Activated gamma-delta T cell treated with Interleukin-2 at 50 U/mL for 16 hours (primary cell): ENCODE results near the gene ZBTB49.

Experiments
- DNase-seq: peaks from one replicate; pipeline ENCODE4 v3.0.0-alpha.2; 2020

The ZBTB49 gene

GRCh38 chr4:4281787-4282186 is 8.3 kb upstream of the ZBTB49 start:
- DNase-seq = no peak

GRCh38 chr4:4284827-4285618 is 5.0 kb upstream of the ZBTB49 start:
- DNase-seq = no peak

DNA sequence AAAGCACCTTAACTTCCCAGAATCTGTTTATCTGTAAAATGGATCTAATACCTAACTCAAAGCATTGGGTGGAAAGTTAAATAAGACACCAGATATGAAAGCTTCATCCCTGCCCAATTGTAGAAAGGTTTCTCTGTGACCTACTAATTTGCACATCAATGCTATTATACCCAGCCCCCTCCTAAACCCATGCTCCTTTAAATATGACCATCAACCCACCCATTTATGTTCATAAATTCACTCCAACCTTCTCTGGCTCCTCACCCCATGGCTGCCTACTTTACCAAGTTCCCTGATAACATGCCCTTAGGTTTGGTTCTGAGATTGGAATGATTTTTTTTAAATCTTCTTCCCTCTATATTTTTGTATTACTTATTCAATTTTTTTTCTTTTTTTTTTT is 2.0 kb upstream of the ZBTB49 start:
- no peak for DNase-seq

- no peak for DNase-seq
Observed at GRCh38 chr4:4289055-4289454, 996 bp upstream of the ZBTB49 start.

GRCh38 chr4:4289597-4289940 is 482 bp upstream of the ZBTB49 start:
- DNase-seq = no peak

GRCh38 chr4:4293279-4293678 is 3.2 kb downstream of the ZBTB49 start:
- no peak for DNase-seq

DNA sequence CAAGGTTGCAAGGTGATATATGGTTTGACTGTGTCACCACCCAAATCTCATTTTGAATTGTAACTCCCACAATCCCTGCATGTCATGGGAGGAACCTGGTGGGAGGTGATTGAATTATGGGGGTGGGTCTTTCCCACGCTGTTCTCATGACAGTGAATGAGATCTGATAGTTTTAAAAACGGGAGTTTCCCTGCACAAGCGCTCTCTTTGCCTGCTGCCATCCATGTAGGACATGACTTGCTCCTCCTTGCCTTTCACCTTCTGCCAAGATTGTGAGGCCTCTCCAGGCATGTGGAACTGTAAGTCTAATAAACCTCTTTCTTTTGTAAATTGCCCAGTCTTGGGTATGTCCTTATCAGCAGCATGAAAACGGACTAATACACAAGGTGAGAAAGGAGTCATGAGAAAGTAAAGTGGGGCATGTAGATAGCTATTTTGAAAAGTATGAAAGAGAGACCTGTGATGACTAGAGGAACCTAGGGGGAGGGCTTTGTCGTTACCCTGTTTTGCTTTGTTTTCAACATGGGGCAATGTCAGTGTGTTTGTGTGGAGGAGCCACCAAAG is 6.3 kb downstream of the ZBTB49 start:
- DNase-seq = no peak

DNA sequence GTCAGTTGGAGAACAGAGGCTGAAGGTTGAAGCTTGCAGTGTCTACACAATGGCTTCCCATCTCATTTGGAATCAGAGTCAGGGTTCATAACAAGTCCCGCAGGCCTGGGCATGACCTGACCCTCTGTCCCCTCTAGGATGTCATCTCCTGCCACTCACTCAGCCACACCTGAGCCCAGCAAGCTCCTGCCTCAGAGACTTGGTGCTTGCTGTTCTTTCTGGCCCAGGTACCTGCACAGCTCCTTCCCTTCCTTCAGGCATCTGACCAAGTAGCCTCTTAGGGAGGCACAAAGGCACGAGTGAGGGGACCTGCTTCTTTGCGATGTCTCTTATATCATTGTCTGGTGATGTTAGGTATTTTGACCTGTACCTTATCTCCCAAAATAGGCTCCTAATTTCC is 9.0 kb downstream of the ZBTB49 start:
- DNase-seq = no peak

DNA sequence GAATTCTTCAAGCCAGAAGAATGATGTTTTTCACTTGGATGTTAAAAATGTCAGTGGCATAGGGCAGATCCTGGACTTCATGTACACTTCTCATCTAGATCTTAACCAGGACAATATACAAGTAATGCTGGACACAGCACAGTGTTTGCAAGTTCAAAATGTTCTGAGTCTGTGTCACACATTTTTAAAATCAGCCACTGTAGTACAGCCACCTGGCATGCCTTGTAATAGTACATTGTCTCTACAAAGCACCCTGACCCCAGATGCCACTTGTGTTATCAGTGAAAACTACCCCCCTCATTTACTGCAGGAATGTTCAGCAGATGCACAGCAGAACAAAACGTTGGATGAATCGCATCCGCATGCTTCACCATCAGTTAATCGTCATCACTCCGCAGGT is 11.9 kb downstream of the ZBTB49 start:
- DNase-seq = no peak

DNA sequence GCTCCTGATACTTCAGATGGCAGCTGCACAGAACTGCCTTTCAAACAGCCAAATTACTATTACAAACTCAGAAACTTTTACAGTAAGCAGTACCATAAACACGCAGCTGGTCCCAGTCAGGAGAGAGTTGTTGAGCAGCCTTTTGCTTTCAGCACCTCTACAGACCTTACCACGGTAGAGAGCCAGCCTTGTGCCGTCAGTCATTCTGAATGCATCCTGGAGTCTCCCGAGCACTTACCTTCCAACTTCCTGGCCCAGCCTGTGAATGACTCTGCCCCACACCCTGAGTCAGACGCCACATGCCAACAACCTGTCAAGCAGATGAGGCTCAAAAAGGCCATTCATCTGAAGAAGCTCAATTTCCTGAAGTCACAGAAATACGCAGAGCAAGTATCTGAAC is 12.4 kb downstream of the ZBTB49 start:
- DNase-seq = no peak

GRCh38 chr4:4306920-4307319 is 16.9 kb downstream of the ZBTB49 start:
- no peak for DNase-seq

DNA sequence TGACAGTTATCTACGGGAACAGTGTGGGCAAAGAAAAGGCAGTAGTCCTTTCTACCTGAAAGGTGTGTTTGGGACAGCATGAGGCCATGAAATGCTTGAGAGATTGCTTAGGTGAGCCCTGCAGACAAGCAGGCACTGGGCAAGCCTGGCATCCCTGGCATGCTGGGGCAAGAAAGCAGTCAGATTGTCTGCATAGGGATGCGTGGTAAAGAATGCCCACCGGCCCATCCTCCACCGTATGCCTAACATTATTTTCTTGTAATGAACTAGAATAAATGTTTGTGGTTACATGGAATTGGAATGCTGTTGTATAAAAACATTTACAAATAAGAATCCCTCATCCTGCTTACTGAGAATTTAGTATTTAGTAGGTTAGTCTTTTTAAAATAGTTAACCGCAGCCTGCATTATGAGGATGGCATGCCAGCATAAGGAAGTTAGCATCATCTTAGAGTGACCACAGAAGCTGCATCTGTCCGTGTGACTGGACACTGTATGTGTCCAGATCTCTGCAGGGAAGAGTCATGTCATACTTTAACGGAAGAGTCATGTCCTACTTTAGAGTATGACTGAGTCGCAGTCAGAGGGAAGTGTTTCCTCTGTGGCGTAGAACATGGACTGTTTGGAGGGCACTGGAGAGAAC is 18.9 kb downstream of the ZBTB49 start:
- DNase-seq = no peak

- DNase-seq = no peak
Observed at GRCh38 chr4:4311193-4311592, 21.1 kb downstream of the ZBTB49 start.

DNA sequence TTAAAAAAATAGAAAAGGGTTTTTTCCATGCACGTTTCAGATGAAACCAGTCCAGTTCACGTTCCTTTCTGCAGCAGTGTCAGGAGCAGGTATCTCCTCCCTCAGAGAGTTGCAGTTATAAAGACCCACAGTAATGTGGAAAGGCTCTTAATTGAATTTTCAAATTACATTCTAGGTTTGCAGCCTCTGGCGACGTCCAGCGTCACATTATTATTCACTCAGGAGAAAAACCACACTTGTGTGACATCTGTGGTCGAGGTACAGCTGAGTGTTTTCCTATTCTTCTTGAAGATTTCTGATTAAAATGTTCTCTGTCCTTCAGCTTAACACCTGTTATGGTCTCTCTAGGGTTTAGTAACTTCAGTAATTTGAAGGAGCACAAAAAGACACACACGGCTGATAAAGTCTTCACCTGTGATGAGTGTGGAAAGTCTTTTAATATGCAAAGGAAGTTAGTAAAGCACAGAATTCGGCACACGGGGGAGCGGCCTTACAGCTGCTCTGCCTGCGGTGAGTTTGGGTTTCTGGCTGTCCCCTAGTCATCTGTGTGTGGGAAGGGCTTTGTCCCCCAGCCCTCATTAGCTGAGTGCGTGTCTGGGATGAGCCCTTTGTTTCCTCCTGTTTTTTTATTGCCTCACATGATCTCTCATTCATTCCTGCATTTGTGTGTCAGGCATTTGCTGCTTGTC is 25.6 kb downstream of the ZBTB49 start:
- no peak for DNase-seq

GRCh38 chr4:4316150-4316495 is 26.1 kb downstream of the ZBTB49 start:
- no peak for DNase-seq

DNA sequence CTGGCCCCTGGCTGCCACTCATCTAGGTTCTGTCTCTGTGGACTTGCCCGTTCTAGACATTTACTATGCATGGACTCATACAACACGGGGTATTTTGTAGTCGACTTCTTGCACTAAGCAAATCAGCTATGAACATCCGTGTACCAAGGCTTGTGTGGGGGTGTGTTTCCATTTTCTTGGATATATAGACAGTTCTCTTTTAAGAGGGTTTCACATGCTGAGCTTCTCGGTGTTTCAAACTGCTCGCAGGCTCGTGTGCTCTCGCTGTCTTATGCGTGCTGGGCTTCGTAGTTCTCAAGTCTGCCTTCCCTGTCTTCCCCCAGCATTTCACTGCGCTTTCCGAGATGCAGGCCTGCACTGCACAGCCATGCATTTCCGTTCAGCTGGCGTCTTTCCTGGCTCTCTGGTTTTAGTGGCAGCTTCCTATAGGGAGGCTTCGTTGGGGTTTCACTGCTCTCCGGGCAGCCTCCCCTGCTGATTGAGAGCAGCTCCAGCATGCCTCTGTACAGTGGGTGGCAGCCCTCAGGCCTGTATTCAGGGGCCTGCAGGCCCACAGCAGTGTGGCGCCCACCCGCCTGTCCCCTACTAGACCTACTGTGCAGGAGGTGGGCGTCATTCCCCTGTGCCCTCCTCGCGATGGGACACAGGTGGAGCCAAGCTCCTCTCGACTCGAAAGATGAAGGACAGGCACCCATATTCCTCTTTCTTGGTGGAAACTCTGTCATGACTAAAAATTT is 27.6 kb downstream of the ZBTB49 start:
- no peak for DNase-seq

DNA sequence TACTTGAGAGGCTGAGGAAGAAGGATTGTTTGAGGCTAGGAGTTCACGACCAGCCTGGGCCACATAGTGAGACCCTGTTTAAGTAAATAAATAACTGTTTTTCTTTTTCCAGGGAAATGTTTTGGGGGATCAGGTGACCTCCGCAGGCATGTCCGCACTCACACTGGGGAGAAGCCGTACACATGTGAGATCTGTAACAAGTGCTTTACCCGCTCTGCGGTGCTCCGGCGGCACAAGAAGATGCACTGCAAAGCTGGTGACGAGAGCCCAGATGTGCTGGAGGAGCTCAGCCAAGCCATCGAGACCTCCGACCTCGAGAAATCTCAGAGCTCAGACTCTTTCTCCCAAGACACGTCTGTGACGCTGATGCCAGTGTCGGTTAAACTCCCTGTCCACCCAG is 30.5 kb downstream of the ZBTB49 start:
- DNase-seq = no peak

- DNase-seq = no peak
Observed at GRCh38 chr4:4320951-4321714, 31.1 kb downstream of the ZBTB49 start.

DNA sequence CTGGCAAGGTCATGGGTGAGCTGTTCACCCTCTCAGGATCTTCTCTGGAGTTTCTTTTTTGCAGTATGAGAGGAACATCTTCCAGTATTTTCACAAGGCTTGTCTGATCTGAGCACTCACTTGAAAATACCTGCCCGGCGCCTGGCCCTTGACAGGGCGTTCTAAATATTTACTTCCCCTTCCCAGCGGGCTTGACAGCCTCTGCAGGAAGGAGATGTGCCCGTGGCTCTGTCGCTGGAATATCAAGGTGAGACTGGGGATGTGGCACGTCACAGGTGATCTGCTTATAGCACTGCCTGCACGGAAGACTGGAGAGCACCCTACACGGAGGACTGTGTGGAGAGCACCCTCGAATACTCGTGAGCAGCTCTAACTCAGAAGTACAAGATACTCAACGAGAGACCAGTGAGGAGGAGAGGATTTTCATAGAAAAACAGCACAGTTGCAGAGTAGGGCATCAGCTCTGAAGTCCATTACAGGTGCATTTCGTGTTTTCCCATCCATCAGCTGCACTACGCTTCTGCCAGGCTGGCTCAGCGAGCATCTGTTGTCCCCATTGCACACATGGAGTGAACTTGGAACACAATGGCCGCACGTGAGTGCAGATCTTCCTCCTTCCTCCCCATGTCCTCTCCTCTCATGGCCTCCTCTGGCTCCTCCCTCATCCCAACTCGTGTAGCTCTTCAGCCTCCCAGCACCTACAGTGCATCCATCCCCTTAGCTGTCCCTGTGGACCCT is 32.1 kb downstream of the ZBTB49 start:
- no peak for DNase-seq

GRCh38 chr4:4323705-4324534 is 33.9 kb downstream of the ZBTB49 start:
- DNase-seq = no peak

- no peak for DNase-seq
Observed at GRCh38 chr4:4325321-4325720, 35.3 kb downstream of the ZBTB49 start.
